ENCODE measurements around the gene KLHL21. TPM values are rescaled to one million over a fixed set of nuclear protein-coding genes. Genes with fewer than 3 reads are reported as not detected.

Gene KLHL21
- total and polyA plus RNA-seq, 4 donors = 8.7 to 30.4 (median 16.6) TPM

- DNase-seq (ENCODE audit: low spot score) = no peak
- H3K9ac ChIP-seq (ENCODE audit: low read depth in 1 of 2, low read length in 2 of 2) = peak overlapping the region in 1 of 2 donors; percentile 30
- H3K36me3 ChIP-seq (ENCODE audit: control insufficient read depth in 4 of 4, insufficient read depth in 3 of 4, low read depth in 1 of 4, low read length in 3 of 4) = no peaks in the 10 kb centered on the region
- WGBS = 91% methylated on average over 14 of the region's 14 CpGs
- H3K4me1 ChIP-seq (ENCODE audit: control insufficient read depth in 4 of 4, insufficient read depth in 4 of 4, low read length in 3 of 4) = peaks cover 16 to 46% (median 36%) of the 10 kb centered on the region in 4 donors
- no peaks in the 10 kb centered on the region for H3K9me3 ChIP-seq (ENCODE audit: control insufficient read depth in 4 of 4, low read length in 3 of 4)
- peak overlapping the region; percentile 88 to 97 for H3K27ac ChIP-seq (ENCODE audit: low read depth in 1 of 2, low read length in 2 of 2)
- no peak for TF ChIP-seq YY1 (IDR thresholded peaks at IDR 0.05)
- no peak for TF ChIP-seq HNF4G (IDR thresholded peaks at IDR 0.05)
- no peak for TF ChIP-seq FOXA2 (IDR thresholded peaks at IDR 0.05)
- TF ChIP-seq TAF1 (conservative IDR thresholded peaks at IDR 0.05) = no peak
- no peak for TF ChIP-seq NR2F2 (IDR thresholded peaks at IDR 0.05)
- TF ChIP-seq FOXA1 (IDR thresholded peaks at IDR 0.05) = no peak
- no peak for TF ChIP-seq RAD21 (IDR thresholded peaks at IDR 0.05)
- TF ChIP-seq RXRA (IDR thresholded peaks at IDR 0.05) = no peak
- TF ChIP-seq, protein P1, sequence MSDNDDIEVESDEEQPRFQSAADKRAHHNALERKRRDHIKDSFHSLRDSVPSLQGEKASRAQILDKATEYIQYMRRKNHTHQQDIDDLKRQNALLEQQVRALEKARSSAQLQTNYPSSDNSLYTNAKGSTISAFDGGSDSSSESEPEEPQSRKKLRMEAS (IDR thresholded peaks at IDR 0.05) = no peak
- no peak for TF ChIP-seq CTCF (IDR thresholded peaks at IDR 0.05; ENCODE audit: low read depth, low read length, missing input control)
- TF ChIP-seq, protein P2, sequence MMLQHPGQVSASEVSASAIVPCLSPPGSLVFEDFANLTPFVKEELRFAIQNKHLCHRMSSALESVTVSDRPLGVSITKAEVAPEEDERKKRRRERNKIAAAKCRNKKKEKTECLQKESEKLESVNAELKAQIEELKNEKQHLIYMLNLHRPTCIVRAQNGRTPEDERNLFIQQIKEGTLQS (IDR thresholded peaks at IDR 0.05) = no peak
- no peak for TF ChIP-seq EGR1 (IDR thresholded peaks at IDR 0.05; ENCODE audit: low read depth in 2 of 2)
- TF ChIP-seq, protein P3, sequence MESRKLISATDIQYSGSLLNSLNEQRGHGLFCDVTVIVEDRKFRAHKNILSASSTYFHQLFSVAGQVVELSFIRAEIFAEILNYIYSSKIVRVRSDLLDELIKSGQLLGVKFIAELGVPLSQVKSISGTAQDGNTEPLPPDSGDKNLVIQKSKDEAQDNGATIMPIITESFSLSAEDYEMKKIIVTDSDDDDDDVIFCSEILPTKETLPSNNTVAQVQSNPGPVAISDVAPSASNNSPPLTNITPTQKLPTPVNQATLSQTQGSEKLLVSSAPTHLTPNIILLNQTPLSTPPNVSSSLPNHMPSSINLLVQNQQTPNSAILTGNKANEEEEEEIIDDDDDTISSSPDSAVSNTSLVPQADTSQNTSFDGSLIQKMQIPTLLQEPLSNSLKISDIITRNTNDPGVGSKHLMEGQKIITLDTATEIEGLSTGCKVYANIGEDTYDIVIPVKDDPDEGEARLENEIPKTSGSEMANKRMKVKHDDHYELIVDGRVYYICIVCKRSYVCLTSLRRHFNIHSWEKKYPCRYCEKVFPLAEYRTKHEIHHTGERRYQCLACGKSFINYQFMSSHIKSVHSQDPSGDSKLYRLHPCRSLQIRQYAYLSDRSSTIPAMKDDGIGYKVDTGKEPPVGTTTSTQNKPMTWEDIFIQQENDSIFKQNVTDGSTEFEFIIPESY (IDR thresholded peaks at IDR 0.05) = no peak
- no peak for TF ChIP-seq JUND (IDR thresholded peaks at IDR 0.05)
- no peak for TF ChIP-seq GABPA (IDR thresholded peaks at IDR 0.05 in 1 of 2, conservative IDR thresholded peaks at IDR 0.05 in 1 of 2)
- TF ChIP-seq REST (IDR thresholded peaks at IDR 0.05) = no peak
- TF ChIP-seq HNF4A (conservative IDR thresholded peaks at IDR 0.05) = no peak
- no peak for TF ChIP-seq SP1 (IDR thresholded peaks at IDR 0.05)
- no peak overlapping the region for H3K4me3 ChIP-seq (ENCODE audit: low read depth in 1 of 3, low read length in 3 of 3)
- H3K27me3 ChIP-seq (ENCODE audit: control insufficient read depth in 4 of 4, insufficient read depth in 4 of 4, low read length in 3 of 4) = no peaks in the 10 kb centered on the region
These were observed 23.9 kb downstream of the KLHL21 start for GRCh38 chr1:6578624-6579373.
